Parathyroid adenoma (tissue), 2 donors: ENCODE measurements around the gene UTP25.

Experiments
- H2AFZ ChIP-seq: fragments of 300-600 bp; sonication (generic); one replicate; pipeline ENCODE4 v1.7.0; 2017; ENCODE audit warnings: antibody characterized with exemption, mild to moderate bottlenecking
- H3K27ac ChIP-seq: fragments of 300-600 bp; sonication (generic); one replicate; pipeline ENCODE4 v1.7.0; 2017
- H3K27me3 ChIP-seq: fragments of 300-600 bp; sonication (generic); one replicate; pipeline ENCODE4 v1.7.0; 2017; ENCODE audit warnings: low read length; ENCODE audit not compliant: control insufficient read depth, insufficient read depth
- H3K36me3 ChIP-seq: fragments of 300-600 bp; sonication (generic); one replicate; pipeline ENCODE4 v1.7.0; 2017; ENCODE audit warnings: low read length; ENCODE audit not compliant: control insufficient read depth, insufficient read depth
- H3K4me1 ChIP-seq: fragments of 300-600 bp; sonication (generic); one replicate; pipeline ENCODE4 v1.7.0; 2017; ENCODE audit warnings: control low read depth
- H3K4me2 ChIP-seq: fragments of 300-600 bp; sonication (generic); one replicate; pipeline ENCODE4 v1.7.0; 2017; ENCODE audit warnings: low read length
- H3K4me3 ChIP-seq: fragments of 300-600 bp; sonication (generic); one replicate; pipeline ENCODE4 v1.7.0; 2017; ENCODE audit warnings: low read depth, low read length
- H3K79me2 ChIP-seq: fragments of 300-600 bp; sonication (generic); one replicate; pipeline ENCODE4 v1.7.0; 2017; ENCODE audit warnings: control low read depth
- H3K9ac ChIP-seq: fragments of 300-600 bp; sonication (generic); one replicate; pipeline ENCODE4 v1.7.0; 2017; ENCODE audit warnings: mild to moderate bottlenecking
- H3K9me3 ChIP-seq: fragments of 300-600 bp; sonication (generic); one replicate; pipeline ENCODE4 v1.7.0; 2017; ENCODE audit warnings: low read length; ENCODE audit not compliant: control insufficient read depth
- CTCF ChIP-seq: fragments of 300-600 bp; sonication (generic); IDR thresholded peaks from one replicate; pipeline ENCODE4 v1.7.0; 2017; ENCODE audit warnings: antibody characterized with exemption, mild to moderate bottlenecking
- donor health status: primary hyperparathyroidism.

UTP25 gene

GRCh38 chr1:209831615-209832014 lies 3.8 kb downstream of the UTP25 start:
- Histone ChIP-seq H3K36me3 (no peaks in the 10 kb centered on the region), H3K9ac (no peak overlapping the region), H3K79me2 (no peaks in the 10 kb centered on the region), H3K9me3 (no peaks in the 10 kb centered on the region), H3K4me1 (no peaks in the 10 kb centered on the region), H2AFZ (no peak overlapping the region), H3K27ac (no peak overlapping the region), H3K4me2 (no peak overlapping the region), H3K4me3 (no peak overlapping the region), H3K27me3 (no peaks in the 10 kb centered on the region)
- no peak for TF ChIP-seq CTCF

- Histone ChIP-seq H3K27me3 (no peaks in the 10 kb centered on the region), H3K4me1 (no peaks in the 10 kb centered on the region), H3K36me3 (no peaks in the 10 kb centered on the region), H2AFZ (no peak overlapping the region), H3K9ac (no peak overlapping the region), H3K4me2 (no peak overlapping the region), H3K79me2 (no peaks in the 10 kb centered on the region), H3K4me3 (no peak overlapping the region), H3K9me3 (no peaks in the 10 kb centered on the region), H3K27ac (no peak overlapping the region)
- no peak for TF ChIP-seq CTCF
These were observed 8.1 kb downstream of the UTP25 start for GRCh38 chr1:209835782-209836298.

GRCh38 chr1:209837671-209838070 lies 9.9 kb downstream of the UTP25 start:
- H3K27me3 ChIP-seq: no peaks in the 10 kb centered on the region
- no peak overlapping the region for H3K4me3 ChIP-seq

GRCh38 chr1:209838537-209838936 lies 10.8 kb downstream of the UTP25 start:
- H3K4me1 ChIP-seq: no peaks in the 10 kb centered on the region
- no peak overlapping the region for H2AFZ ChIP-seq
- no peak overlapping the region for H3K4me3 ChIP-seq
- H3K27ac ChIP-seq: no peak overlapping the region
- no peak overlapping the region for H3K4me2 ChIP-seq
- no peaks in the 10 kb centered on the region for H3K36me3 ChIP-seq
- TF ChIP-seq CTCF: no peak
- H3K9ac ChIP-seq: no peak overlapping the region
- H3K79me2 ChIP-seq: no peaks in the 10 kb centered on the region
- H3K9me3 ChIP-seq: no peaks in the 10 kb centered on the region
- no peaks in the 10 kb centered on the region for H3K27me3 ChIP-seq

More at GRCh38 chr1:209837671-209838070, 9.9 kb downstream of the UTP25 start:
- no peaks in the 10 kb centered on the region for H3K4me1 ChIP-seq
- TF ChIP-seq CTCF: no peak
- no peaks in the 10 kb centered on the region for H3K36me3 ChIP-seq
- H3K27ac ChIP-seq: no peak overlapping the region
- no peaks in the 10 kb centered on the region for H3K9me3 ChIP-seq
- no peaks in the 10 kb centered on the region for H3K79me2 ChIP-seq
- no peak overlapping the region for H3K4me2 ChIP-seq
- H2AFZ ChIP-seq: no peak overlapping the region
- no peak overlapping the region for H3K9ac ChIP-seq

GRCh38 chr1:209839875-209840546 lies 12.2 kb downstream of the UTP25 start:
- Histone ChIP-seq H3K4me1 (no peaks in the 10 kb centered on the region), H3K4me2 (no peak overlapping the region), H3K36me3 (no peaks in the 10 kb centered on the region), H3K27me3 (no peaks in the 10 kb centered on the region), H2AFZ (no peak overlapping the region), H3K9me3 (no peaks in the 10 kb centered on the region), H3K79me2 (no peaks in the 10 kb centered on the region), H3K27ac (no peak overlapping the region), H3K4me3 (no peak overlapping the region), H3K9ac (no peak overlapping the region)
- TF ChIP-seq CTCF: no peak
